Left lung (tissue), 10 donors: ENCODE data around the gene MOCS1. TPM values are rescaled to one million over a fixed set of nuclear protein-coding genes. Genes with fewer than 3 reads are reported as not detected.

Experiments used
- ATAC-seq: fragments of 200-7000 bp; cut with Tn5 transposase; one replicate; pipeline ENCODE4 v1.9.1; 2020; ENCODE audit warnings: moderate library complexity
- DNase-seq, 4 donors: peaks; one replicate each; pipeline ENCODE4 v3.0.0-alpha.2; 2013 to 2020
- H3K27ac ChIP-seq, 2 donors: fragments of 200-600 bp; sonication (generic) in 1 of 2; one replicate each; pipeline versions ENCODE4 v1.5.0 to v1.8.0; 2020 to 2021
- H3K27me3 ChIP-seq, 2 donors: fragments of 200-600 bp; sonication (generic) in 1 of 2; one replicate each; pipeline versions ENCODE4 v1.5.0 to v1.8.0; 2020 to 2021
- H3K36me3 ChIP-seq, 2 donors: fragments of 200-600 bp; sonication (generic) in 1 of 2; one replicate each; pipeline versions ENCODE4 v1.5.0 to v1.8.0; 2020 to 2021
- H3K4me1 ChIP-seq, 2 donors: fragments of 200-600 bp; one replicate each; pipeline ENCODE4 v1.8.0; 2021
- H3K4me3 ChIP-seq, 2 donors: fragments of 200-600 bp; sonication (generic) in 1 of 2; one replicate each; pipeline versions ENCODE4 v1.5.0 to v1.8.0; 2020 to 2021; ENCODE audit warnings: mild to moderate bottlenecking in 1 of 2
- H3K9me3 ChIP-seq, 2 donors: fragments of 200-600 bp; sonication (generic) in 1 of 2; one replicate each; pipeline versions ENCODE4 v1.5.0 to v1.8.0; 2020 to 2021
- CTCF ChIP-seq, 2 donors: fragments of 200-600 bp; sonication (generic) in 1 of 2; IDR thresholded peaks; one replicate each; pipeline versions ENCODE4 v1.5.0 to v1.8.0; 2021; ENCODE audit warnings: antibody characterized with exemption in 2 of 2
- intact Hi-C, 2 donors: fragments of 100-400 bp; cut with DNase I; formaldehyde crosslinking; loops; one replicate each; pipeline versions ENCODE4 v1.11.2 to v1.14.2; 2022
- polyA plus RNA-seq, 6 donors: library from polyadenylated mRNA; unstranded; fragments of 120-200 nt; gene quantifications; one replicate each; pipeline ENCODE4 v1.2.1, GENCODE V29; 2013; ENCODE audit not compliant: insufficient read length in 6 of 6
- total RNA-seq, 2 donors: library from RNA; stranded (reverse); fragmentation: NEBNext Ultra II Directional; extraction: Animal tissue kit (Norgen Biotek cat#: 25700); gene quantifications; one replicate each; pipeline ENCODE4 v1.2.1, GENCODE V29; 2021
- donor health status: DM: no; HTN: yes; CAD: no.
- donor health status: DM: no; HTN: no; CAD: no.

Gene MOCS1
- total and polyA plus RNA-seq, 8 donors, result 18.0 to 29.0 (median 23.2) TPM

GRCh38 chr6:39876826-39877225, 57.4 kb downstream of the MOCS1 start:
- no peak for TF ChIP-seq CTCF (IDR thresholded peaks at IDR 0.05)
- Histone ChIP-seq H3K9me3 (no peaks in the 10 kb centered on the region), H3K36me3 (peaks cover 0 to 74% of the 10 kb centered on the region in 2 donors), H3K27me3 (no peaks in the 10 kb centered on the region), H3K27ac (no peak overlapping the region), H3K4me3 (no peak overlapping the region), H3K4me1 (peaks cover 0 to 2% of the 10 kb centered on the region in 2 donors)
- intact Hi-C loops, result no loop called here
- DNase-seq (no peak), ATAC-seq (no peak)

GRCh38 chr6:39876111-39876510, 58.2 kb downstream of the MOCS1 start:
- no peak overlapping the region for H3K4me3 ChIP-seq
- no peak overlapping the region for H3K27ac ChIP-seq
- intact Hi-C loops, result no loop called here
- no peak for ATAC-seq
- H3K36me3 ChIP-seq, result peaks cover 0 to 81% of the 10 kb centered on the region in 2 donors
- no peak for TF ChIP-seq CTCF (IDR thresholded peaks at IDR 0.05)
- no peaks in the 10 kb centered on the region for H3K4me1 ChIP-seq
- DNase-seq, result no peak
- no peaks in the 10 kb centered on the region for H3K9me3 ChIP-seq
- H3K27me3 ChIP-seq, result no peaks in the 10 kb centered on the region

- no peaks in the 10 kb centered on the region for H3K27me3 ChIP-seq
- ATAC-seq, result no peak
- no peak for DNase-seq
- H3K4me1 ChIP-seq, result no peaks in the 10 kb centered on the region
- intact Hi-C loops, result no loop called here
- peaks cover 0 to 72% of the 10 kb centered on the region in 2 donors for H3K36me3 ChIP-seq
- no peaks in the 10 kb centered on the region for H3K9me3 ChIP-seq
- no peak for TF ChIP-seq CTCF (IDR thresholded peaks at IDR 0.05)
- H3K27ac ChIP-seq, result no peak overlapping the region
- H3K4me3 ChIP-seq, result no peak overlapping the region
Observed at GRCh38 chr6:39873439-39873838, 60.8 kb downstream of the MOCS1 start.

- intact Hi-C loops, result no loop called here
- Histone ChIP-seq H3K9me3 (no peaks in the 10 kb centered on the region), H3K27me3 (no peaks in the 10 kb centered on the region), H3K36me3 (peaks cover 0 to 63% of the 10 kb centered on the region in 2 donors), H3K27ac (no peak overlapping the region), H3K4me3 (no peak overlapping the region), H3K4me1 (no peaks in the 10 kb centered on the region)
- TF ChIP-seq CTCF (IDR thresholded peaks at IDR 0.05), result no peak
- no peak for ATAC-seq
- DNase-seq, result no peak
Observed at GRCh38 chr6:39870950-39871349, 63.3 kb downstream of the MOCS1 start.

GRCh38 chr6:39867592-39867991, 66.7 kb downstream of the MOCS1 start:
- ATAC-seq, result no peak
- intact Hi-C loops, result no loop called here
- no peak overlapping the region for H3K4me3 ChIP-seq

More at GRCh38 chr6:39867592-39867991, 66.7 kb downstream of the MOCS1 start:
- peaks cover 0 to 30% of the 10 kb centered on the region in 2 donors for H3K36me3 ChIP-seq
- no peaks in the 10 kb centered on the region for H3K9me3 ChIP-seq
- peaks cover 0 to 7% of the 10 kb centered on the region in 2 donors for H3K4me1 ChIP-seq
- H3K27ac ChIP-seq, result no peak overlapping the region
- TF ChIP-seq CTCF (IDR thresholded peaks at IDR 0.05), result no peak
- no peak for DNase-seq
- no peaks in the 10 kb centered on the region for H3K27me3 ChIP-seq
